ENCODE measurements around the gene GUCA1A.
"Not testable (repeated sequence)": the region's sequence is repeated elsewhere in the genome, so short reads cannot be mapped to it uniquely, and the experiment has no call there.

The GUCA1A gene

GRCh38 chr6:42147138-42147562 lies 26.0 kb upstream of the GUCA1A start:
- DNase-seq (ENCODE audit: low read depth): no peak

DNA sequence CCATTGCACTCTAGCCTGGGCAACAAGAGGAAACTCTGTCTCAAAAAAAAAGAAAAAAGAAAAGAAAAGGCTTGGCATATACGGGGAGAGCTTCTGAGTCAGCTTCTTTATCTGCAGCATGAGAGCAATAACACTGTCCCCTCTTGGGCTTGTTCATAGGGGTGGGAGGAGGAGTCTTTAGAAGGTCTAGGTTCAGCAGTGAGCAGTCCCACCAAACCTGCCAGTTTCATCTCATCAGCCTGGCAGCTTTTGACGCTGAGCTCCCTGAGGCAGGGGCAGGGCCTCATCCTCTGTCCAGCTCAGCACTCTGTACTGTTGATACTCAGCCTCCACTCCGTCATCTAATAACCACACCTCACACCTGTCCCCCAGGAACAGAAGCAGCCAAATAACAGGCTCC lies 25.1 kb upstream of the GUCA1A start:
- DNase-seq (ENCODE audit: low read depth): no peak

GRCh38 chr6:42150254-42150653 lies 22.9 kb upstream of the GUCA1A start:
- no peak for DNase-seq (ENCODE audit: low read depth)

DNA sequence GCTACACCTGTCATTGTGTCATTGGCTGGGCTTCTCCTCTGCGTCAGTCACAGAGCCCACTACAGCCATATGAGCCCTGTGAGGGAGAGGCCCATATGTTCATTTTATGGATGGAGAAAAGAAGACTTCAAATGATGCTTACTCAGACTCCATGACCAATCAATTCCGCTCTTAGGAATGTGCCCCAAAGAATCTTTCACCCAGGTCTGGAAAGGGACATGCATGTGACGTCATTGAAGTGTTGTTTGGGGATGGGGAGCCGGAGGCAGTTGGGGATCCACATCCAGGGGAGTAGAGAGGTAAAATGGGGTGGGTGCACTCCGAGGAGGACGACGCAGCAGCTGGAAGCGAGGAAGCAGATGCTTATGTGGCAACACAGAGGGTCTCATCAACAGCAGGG lies 21.1 kb upstream of the GUCA1A start:
- DNase-seq (ENCODE audit: low read depth): no peak

DNA sequence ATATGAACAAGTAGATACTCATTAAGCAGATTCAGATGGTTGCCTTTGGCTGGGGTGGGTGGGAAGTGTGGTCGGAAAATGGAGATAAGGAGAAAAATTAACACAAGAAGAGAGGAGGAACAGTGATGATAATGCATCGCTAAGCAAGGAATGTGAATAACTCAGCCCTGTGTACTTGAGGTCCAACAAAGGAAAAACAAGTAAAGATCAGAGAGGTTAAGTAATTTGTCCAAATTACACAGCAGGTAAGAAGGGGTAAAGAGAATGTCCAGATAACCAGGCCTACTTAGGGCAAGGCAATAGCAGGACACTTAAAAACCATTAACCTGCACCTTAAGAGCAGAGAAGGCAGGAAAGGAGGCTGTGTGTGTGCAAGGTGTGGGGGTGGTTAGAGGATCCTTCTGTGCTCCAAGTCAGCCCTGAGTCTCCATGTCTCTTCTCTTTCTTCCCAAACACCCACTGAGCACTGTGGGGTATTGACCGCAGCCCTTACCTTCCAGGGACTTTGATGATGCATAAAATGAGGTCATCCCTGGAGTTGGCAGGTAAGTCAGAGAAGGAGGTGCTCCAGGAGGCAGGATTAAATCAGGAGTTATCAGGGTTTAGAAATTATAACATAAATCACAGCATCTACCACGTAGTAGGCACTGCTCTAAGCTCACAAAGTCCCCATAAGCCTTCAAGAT lies 20.5 kb upstream of the GUCA1A start:
- not testable (repeated sequence) for DNase-seq (ENCODE audit: low read depth)

DNA sequence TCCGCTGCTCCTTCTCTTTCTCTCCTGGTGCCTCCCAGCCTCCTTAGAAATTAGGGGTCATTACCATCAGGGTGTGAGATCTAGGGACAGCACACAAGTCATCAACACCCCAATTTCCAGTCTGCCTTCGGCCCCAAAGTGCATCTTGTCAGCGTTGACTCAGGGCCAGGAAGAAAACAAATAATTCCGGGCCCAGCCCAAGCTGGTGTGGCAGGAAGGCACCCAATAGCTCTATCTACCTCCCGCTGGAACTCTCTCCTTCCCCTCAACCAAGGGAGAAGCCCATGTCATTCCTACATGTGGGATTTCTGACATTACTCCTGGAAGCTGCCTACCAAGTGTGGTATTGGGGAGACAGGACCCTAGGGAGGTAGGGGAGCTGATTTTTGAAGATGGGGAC lies 19.2 kb upstream of the GUCA1A start:
- no peak for DNase-seq (ENCODE audit: low read depth)

DNA sequence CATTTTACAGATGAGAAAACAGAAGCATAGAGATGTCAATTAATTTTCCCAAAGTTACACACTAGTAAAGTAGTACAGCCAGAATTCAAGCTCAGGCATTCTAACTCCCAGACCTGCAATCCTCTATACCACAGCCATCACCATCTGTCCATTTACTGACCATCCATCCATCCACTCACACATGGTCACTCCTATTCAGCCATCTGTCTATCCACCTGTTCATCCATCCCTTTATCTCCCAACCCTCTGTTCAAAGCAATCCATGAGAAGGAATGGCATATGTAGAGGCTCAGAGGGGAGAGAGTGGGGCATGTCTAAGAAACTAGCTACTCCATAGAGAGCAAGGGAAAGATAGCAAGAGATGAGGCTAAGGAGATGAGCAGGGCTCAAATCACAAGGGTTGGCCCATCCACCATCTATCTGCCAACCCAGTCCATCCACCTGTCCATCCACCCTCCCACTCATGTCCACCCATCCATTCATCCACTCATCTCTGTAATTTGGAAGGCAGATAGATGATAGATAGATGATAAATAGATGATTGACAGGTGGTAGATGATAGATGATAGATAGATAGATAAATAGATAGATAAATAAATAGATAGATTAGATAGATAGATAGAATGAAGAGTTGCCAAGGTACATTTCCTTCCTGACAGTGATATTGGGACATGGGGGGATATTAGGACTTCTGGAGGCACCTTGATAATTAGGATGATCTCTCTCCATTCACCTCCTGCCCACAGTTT lies 18.5 kb upstream of the GUCA1A start:
- no peak for DNase-seq (ENCODE audit: low read depth)

DNA sequence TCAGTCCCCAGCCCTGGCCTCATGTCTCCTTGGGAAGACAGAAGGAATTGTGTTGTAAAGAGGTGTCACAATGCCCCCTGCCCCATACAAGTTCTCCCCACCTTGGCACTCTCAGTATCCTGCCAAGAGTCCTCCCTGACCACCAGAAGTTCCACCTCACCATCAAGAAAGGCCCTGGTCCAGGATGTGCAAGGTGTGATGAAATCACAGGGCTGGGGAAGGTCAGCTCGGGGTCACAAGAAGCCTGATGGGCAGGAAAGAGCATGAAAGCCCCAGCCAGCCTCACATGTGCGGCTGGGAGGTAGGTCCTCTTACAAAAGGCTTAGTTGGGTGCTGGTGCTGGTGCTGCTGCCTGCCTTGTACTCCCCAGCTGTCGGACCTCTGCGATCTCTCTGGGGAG lies 17.9 kb upstream of the GUCA1A start:
- DNase-seq (ENCODE audit: low read depth): no peak

DNA sequence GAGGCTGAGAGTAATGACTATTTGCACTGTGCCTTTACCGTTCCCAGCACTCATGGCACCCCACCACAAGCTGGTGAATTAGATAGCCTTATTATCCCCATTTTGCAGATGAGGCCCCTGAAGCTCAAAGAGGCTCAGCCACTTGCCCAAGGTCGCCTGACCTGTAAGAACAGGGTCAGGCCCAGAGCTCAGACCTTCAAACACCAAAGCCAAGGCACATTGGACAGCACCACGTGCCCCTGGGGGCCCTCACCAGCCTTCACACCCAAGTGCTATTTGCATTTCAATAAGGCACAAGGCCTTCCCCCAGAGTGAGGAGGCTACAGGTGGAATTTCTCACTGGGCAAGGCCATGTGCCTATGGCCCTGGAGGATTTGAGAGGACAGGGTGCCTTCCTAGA lies 16.5 kb upstream of the GUCA1A start:
- no peak for DNase-seq (ENCODE audit: low read depth)

GRCh38 chr6:42158011-42158410 lies 15.2 kb upstream of the GUCA1A start:
- peak; percentile 49 for DNase-seq (ENCODE audit: low read depth)

DNA sequence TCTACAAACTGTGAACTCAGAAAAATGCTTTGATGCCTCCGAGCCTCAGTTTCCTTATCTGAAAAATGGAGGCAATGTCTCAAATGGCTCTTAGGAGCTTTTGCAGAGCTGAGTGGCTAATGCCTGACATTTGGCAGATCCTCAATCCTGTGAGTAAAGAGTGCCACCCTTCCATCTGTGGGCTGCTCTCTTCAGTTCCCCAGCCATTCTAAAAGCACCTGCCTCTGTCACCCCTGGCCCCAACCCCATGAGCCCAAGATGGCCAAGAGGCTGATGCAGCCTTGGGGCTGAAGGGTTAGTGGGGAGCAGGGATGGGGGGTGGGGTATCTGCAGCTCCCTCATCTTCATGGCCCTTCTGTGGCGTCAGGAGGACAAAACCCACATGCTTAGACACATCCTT lies 14.5 kb upstream of the GUCA1A start:
- DNase-seq (ENCODE audit: low read depth): no peak

DNA sequence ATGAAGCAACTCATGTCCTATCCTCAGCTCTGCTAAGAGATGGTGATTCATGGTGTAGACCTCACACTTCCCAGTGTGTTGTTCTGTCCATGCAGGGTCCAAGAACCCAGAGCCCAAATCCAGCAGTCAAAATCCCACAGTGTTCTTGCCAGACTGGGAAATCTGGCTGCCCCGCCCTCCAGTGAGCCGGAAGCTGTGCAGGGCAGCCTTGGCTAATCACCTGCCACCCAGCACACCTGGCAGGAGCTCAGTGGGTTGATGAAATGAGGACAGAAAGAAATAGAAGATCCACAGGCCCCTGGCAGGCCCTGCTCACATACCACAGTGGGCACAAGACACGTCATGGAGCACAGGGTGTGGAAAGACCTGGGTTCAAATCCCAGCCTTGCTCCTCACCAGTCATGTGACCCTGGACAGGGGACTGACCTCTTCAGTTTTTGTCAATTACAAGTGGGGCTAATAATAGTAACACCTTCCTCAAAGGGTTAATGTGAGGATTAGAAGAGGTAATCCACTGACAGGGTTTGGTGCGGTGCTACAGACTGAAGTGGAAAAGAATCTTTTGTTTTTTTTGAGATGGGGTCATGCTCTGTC lies 13.6 kb upstream of the GUCA1A start:
- no peak for DNase-seq (ENCODE audit: low read depth)

- DNase-seq (ENCODE audit: low read depth): no peak
Measured at GRCh38 chr6:42162384-42162783, 10.8 kb upstream of the GUCA1A start.

DNA sequence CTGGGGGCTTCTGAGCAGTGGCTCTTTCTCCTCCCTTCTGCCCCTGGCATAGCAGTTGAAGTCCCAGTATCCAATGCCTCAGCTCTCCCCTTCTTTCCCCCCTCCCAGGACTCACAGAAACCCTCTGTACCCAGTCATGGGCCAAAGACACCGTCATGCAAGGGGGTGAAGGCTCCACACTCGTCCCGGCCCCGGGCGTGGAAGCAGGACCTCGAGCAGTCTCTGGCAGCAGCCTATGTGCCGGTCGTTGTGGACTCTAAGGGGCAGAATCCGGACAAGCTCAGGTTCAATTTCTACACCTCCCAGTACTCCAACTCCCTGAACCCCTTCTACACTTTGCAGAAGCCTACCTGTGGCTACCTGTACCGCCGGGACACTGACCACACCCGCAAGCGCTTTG lies 10.4 kb upstream of the GUCA1A start:
- DNase-seq (ENCODE audit: low read depth): no peak

DNA sequence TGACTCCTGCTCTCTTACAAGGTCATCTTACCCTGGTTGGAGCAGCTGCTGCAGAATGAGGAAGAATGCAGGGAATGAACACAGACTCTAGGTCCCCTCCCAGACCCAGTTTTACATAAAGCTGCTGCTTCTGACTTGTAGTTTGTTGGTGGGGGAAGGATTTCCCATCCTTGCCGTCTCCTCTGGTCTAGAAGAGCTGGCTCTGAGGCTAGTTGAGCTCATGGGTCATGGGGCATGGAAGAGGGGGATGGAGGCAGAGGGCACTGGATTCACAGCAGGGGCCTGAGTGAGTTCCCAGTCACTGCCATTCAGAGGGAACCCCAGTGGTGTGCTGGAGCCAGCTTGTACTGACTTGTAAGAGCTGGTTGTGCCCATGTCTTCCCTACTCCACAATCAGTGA lies 9.2 kb upstream of the GUCA1A start:
- peak; percentile 19 for DNase-seq (ENCODE audit: low read depth)

GRCh38 chr6:42165016-42165415 lies 8.1 kb upstream of the GUCA1A start:
- peak; percentile 21 for DNase-seq (ENCODE audit: low read depth)

DNA sequence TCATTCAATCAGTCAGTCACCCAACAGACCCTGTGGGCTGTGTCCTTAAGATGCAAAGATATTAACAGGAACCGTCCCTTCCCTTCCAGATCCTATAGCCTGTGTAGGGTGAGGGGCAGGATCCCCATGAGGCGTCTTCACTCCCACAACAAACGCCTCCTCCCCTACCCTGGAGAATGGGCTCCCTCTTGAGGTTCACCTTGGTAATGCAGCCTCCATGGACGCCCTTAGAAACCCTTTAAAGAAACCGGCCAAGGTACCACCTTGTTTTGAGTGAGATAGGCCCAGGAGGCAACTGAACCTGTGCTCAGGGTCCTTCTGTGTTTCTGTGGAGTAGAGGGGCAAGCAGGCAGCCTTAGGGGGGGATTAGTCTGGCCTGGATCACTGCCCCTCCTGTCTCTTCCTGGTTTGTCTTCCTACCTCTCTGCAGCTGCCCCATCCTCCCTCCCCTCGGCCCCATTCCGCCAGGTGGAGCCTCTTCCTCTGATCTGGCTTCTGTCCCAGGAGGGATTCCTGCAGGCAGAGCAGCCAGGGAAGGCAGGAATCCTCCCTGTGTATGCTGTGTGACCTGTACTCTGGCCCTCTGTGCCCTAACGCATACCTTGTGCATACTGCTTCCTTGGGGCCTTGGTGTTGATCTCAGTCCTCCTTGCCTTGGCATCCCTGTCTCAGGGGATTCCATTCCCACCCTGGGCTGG lies 6.6 kb upstream of the GUCA1A start:
- peak; percentile 14 for DNase-seq (ENCODE audit: low read depth)

DNA sequence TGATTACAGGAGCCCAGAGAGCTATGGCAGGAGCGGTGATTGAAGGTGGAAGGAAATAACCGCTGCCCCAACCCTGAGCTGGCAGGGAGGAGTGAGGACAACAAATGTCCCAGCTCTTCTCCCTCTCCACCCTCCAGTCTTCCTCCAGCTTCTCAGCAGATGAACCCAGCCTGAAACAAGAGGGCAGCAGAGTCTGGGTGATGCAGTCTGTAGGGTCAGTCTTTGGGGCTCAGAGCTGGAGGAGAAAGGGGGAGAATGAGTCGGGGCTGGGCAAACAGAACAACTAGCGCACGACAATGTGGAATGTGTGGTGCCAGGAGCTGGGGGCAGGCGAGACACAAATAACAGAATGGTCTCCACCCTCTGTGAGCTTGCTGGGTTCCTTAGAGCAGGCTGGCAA lies 4.5 kb upstream of the GUCA1A start:
- DNase-seq (ENCODE audit: low read depth): no peak

DNA sequence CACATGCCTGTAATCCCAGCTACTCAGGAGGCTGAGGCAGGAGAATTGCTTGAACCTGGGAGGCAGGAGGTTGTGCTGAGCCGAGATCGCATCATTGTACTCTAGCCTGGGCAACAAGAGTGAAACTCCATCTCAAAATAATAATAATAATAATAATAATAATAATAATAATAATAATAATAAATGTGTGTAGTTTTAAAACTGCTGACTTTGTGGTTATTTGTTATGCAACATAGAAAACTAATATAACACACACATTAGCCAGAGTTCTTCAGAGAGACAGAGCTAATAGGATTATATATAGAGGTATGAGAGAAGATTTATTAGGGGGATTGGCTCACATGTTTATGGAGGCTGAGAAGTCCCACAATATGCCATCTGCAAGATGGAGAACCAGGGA lies 3.4 kb upstream of the GUCA1A start:
- not testable (repeated sequence) for DNase-seq (ENCODE audit: low read depth)

GRCh38 chr6:42171813-42172581 lies 1.2 kb upstream of the GUCA1A start:
- no peak for DNase-seq (ENCODE audit: low read depth)

DNA sequence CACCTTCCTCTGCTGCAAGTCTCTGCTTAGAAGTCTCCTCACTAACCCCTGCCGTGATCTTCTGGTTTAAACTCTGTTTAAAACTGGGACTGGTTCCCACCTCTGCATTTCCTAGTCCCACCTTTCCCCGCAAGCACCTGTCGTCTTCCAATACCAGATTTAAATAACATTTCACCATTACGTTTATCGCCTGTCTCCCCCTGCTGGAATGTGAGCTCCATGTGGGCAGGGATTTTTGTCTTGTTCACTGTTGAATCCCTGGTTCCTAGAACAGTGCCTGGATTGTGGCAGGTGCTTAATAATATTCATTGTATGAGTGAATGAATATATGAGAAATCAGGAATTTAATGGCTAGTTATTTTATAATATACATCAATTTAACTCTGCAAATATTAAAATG lies 2.7 kb downstream of the GUCA1A start:
- no peak for DNase-seq (ENCODE audit: low read depth)

DNA sequence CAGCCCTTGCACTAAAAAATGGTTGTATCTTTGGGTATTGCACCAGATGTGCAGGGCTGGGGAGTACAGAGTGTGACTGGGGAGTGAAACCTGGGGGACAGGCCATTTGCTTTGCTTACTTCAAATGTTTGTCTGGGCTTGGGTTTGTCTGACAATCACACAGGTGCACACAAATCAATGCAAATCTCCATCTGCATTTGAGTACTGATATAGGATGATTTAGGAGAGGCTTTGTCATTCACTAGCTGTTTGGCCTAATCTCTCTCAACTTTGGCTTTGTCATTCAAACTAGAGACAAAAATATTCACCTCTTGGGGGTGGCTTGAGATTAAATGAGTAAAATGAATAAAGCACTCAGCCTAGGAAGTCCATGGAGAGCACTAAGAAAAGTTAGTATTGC lies 3.8 kb downstream of the GUCA1A start:
- no peak for DNase-seq (ENCODE audit: low read depth)

All from GM04503 (cell line).